ENCODE data around the gene PDXP.

Gene PDXP

GRCh38 chr22:37660709-37661045 lies 2.2 kb downstream of the PDXP start (continued):
- no peak for TF ChIP-seq ZXDB (tag by site-specific recombination; IDR thresholded peaks at IDR 0.05)
- no peak for TF ChIP-seq ZNF658 (tag by site-specific recombination; IDR thresholded peaks at IDR 0.05)
- no peak for TF ChIP-seq ZNF266 (tag by site-specific recombination; IDR thresholded peaks at IDR 0.05; ENCODE audit: low read depth)
- TF ChIP-seq HOXD13 (CRISPR knock-in tag; IDR thresholded peaks at IDR 0.05; ENCODE audit: borderline replicate concordance) = no peak
- no peak for TF ChIP-seq ZNF610 (tag by site-specific recombination; IDR thresholded peaks at IDR 0.05; ENCODE audit: borderline replicate concordance)
- no peak for TF ChIP-seq SP3 (tag by site-specific recombination; IDR thresholded peaks at IDR 0.05)
- no peak for TF ChIP-seq KLF7 (tag by site-specific recombination; IDR thresholded peaks at IDR 0.05; ENCODE audit: borderline replicate concordance)
- no peak for TF ChIP-seq ELK4 (IDR thresholded peaks at IDR 0.05; ENCODE audit: borderline replicate concordance, low read depth, low read length)
- TF ChIP-seq ZNF837 (tag by site-specific recombination; IDR thresholded peaks at IDR 0.05) = no peak
- TF ChIP-seq ZNF626 (tag by site-specific recombination; IDR thresholded peaks at IDR 0.05) = no peak
- peak; percentile 79 for TF ChIP-seq ZNF580 (tag by site-specific recombination; IDR thresholded peaks at IDR 0.05)
- TF ChIP-seq ZNF140 (tag by site-specific recombination; IDR thresholded peaks at IDR 0.05) = no peak
- TF ChIP-seq ZBTB10 (tag by site-specific recombination; IDR thresholded peaks at IDR 0.05) = no peak
- no peak for TF ChIP-seq ZNF549 (tag by site-specific recombination; IDR thresholded peaks at IDR 0.05)
- peak; percentile 70 for TF ChIP-seq ZNF600 (tag by site-specific recombination; IDR thresholded peaks at IDR 0.05)
- no peak for TF ChIP-seq ZNF148 (tag by site-specific recombination; IDR thresholded peaks at IDR 0.05; ENCODE audit: borderline replicate concordance)
- no peak for TF ChIP-seq ZBTB11 (tag by site-specific recombination; conservative IDR thresholded peaks at IDR 0.05; ENCODE audit: low read depth)
- no peak for TF ChIP-seq ZNF24 (tag by site-specific recombination; IDR thresholded peaks at IDR 0.05)
- TF ChIP-seq SCRT1 (tag by site-specific recombination; IDR thresholded peaks at IDR 0.05; ENCODE audit: borderline replicate concordance) = no peak
- TF ChIP-seq ZNF16 (tag by site-specific recombination; IDR thresholded peaks at IDR 0.05; ENCODE audit: low read depth) = no peak
- TF ChIP-seq ZNF518A (tag by site-specific recombination; conservative IDR thresholded peaks at IDR 0.05; ENCODE audit: low read depth) = no peak
- 0 out of 2 replicates have a peak, but pooled peaks have one; percentile 20 for TF ChIP-seq PRDM4 (tag by site-specific recombination; IDR thresholded peaks at IDR 0.05)

All from HEK293 (cell line).